Measurements from ENCODE around the gene ARVCF.

DNA sequence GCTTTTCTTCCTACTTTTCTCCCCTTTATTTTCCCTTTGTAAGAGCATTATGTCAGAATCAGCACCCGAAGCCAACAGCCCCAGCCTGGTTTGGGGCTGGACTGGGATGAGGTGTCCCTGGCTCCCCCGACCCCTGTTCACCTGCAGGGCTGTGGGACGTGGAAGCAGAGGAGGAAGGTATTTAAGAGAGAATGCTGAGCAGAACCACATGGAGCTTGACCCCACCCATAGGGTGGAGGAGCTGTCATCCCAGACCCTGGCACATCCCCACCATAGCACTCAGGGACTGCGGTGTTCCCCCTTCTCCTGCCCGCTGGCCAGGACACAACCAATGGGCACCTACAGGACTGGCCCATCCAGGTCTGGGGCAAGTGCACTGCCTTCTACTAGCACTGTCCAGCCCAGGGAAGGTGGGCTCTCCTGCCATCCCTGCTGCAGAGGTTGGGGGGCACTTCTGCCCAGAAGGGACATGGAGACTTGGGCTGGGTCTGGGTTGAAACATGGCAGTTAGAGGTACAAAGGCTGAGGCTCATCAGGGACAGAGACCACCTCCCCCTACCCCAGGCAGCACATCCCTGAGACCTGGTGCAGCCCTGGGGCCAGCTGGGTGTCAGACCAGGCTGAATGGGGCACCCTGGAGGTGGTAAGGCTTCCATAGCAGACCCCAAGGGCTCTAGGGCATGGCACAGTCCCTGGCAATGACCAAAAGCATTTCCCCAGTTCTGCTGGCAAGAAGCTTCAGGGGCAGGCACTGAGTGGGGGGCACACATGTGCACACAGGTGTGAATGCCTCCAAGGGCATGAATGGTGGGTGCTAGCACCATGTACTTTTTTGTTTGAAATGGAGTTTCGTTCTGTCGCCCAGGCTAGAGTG is 23.9 kb upstream of the ARVCF start:
- no peak for TF ChIP-seq TAF1 (IDR thresholded peaks at IDR 0.05; ENCODE audit: borderline replicate concordance, insufficient read depth, low read length)
- no peak for TF ChIP-seq FOXP2 (optimal IDR thresholded peaks at IDR 0.05; ENCODE audit: borderline replicate concordance, extremely low read depth, extremely low read length, insufficient read depth)
- TF ChIP-seq, protein P1, sequence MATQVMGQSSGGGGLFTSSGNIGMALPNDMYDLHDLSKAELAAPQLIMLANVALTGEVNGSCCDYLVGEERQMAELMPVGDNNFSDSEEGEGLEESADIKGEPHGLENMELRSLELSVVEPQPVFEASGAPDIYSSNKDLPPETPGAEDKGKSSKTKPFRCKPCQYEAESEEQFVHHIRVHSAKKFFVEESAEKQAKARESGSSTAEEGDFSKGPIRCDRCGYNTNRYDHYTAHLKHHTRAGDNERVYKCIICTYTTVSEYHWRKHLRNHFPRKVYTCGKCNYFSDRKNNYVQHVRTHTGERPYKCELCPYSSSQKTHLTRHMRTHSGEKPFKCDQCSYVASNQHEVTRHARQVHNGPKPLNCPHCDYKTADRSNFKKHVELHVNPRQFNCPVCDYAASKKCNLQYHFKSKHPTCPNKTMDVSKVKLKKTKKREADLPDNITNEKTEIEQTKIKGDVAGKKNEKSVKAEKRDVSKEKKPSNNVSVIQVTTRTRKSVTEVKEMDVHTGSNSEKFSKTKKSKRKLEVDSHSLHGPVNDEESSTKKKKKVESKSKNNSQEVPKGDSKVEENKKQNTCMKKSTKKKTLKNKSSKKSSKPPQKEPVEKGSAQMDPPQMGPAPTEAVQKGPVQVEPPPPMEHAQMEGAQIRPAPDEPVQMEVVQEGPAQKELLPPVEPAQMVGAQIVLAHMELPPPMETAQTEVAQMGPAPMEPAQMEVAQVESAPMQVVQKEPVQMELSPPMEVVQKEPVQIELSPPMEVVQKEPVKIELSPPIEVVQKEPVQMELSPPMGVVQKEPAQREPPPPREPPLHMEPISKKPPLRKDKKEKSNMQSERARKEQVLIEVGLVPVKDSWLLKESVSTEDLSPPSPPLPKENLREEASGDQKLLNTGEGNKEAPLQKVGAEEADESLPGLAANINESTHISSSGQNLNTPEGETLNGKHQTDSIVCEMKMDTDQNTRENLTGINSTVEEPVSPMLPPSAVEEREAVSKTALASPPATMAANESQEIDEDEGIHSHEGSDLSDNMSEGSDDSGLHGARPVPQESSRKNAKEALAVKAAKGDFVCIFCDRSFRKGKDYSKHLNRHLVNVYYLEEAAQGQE (IDR thresholded peaks at IDR 0.05; ENCODE audit: insufficient read depth in 1 of 2, low read depth in 2 of 2, low read length in 2 of 2), result no peak

All from PFSK-1 (cell line).